WTC11 (cell line): ENCODE results near the gene CD8B. TPM values are rescaled to one million over a fixed set of nuclear protein-coding genes. Genes with fewer than 3 reads are reported as not detected.

Experiments
- ATAC-seq: fragments of 200-7000 bp; cut with Tn5 transposase; 2 replicates; pipeline ENCODE4 v1.10.0; 2021; ENCODE audit warnings: mild to moderate bottlenecking, moderate library complexity
- CTCF ChIA-PET: fragments of 300-600 bp; sonication (Branson Sonifier 250); formaldehyde crosslinking; loops from one replicate; lab custom pipeline; 2021; ENCODE audit warnings: antibody characterized with exemption; lab: Charles Lee
- POLR2A ChIA-PET: fragments of 350-600 bp; sonication (Branson Sonifier 250); formaldehyde crosslinking; loops from one replicate; lab custom pipeline; 2021; ENCODE audit warnings: antibody characterized with exemption; lab: Charles Lee
- DNase-seq: peaks from one replicate; pipeline ENCODE4 v3.0.0; 2021; ENCODE audit warnings: low spot score
- H3K27ac Mint-ChIP-seq: 2 replicates; pipeline ENCODE4 v1.8.0; 2021; ENCODE audit warnings: mixed read lengths
- H3K27me3 Mint-ChIP-seq: 2 replicates; pipeline ENCODE4 v1.8.0; 2021; ENCODE audit warnings: low read depth, mild to moderate bottlenecking, moderate library complexity, mixed read lengths
- H3K36me3 Mint-ChIP-seq: 2 replicates; pipeline ENCODE4 v1.8.0; 2021; ENCODE audit warnings: mixed read lengths
- H3K4me1 Mint-ChIP-seq: 2 replicates; pipeline ENCODE4 v1.8.0; 2022; ENCODE audit warnings: mixed read lengths
- H3K4me3 Mint-ChIP-seq: 2 replicates; pipeline ENCODE4 v1.8.0; 2021; ENCODE audit warnings: mild to moderate bottlenecking, moderate library complexity, mixed read lengths
- H3K9me3 Mint-ChIP-seq: 2 replicates; pipeline ENCODE4 v1.8.0; 2021; ENCODE audit warnings: mixed read lengths
- AR ChIP-seq: fragments of 250-450 bp; sonication (Bioruptor Pico); IDR thresholded peaks from 2 replicates; pipeline ENCODE4 v1.9.0; 2021; ENCODE audit warnings: mild to moderate bottlenecking
- ARID4B ChIP-seq: sonication (generic); formaldehyde crosslinking; IDR thresholded peaks from 2 replicates; pipeline ENCODE4 v1.8.0; 2023; ENCODE audit warnings: missing genetic modification reagents, mild to moderate bottlenecking, borderline replicate concordance
- ATF2 ChIP-seq: sonication (generic); formaldehyde crosslinking; IDR thresholded peaks from 2 replicates; pipeline ENCODE4 v1.8.1; 2022; ENCODE audit warnings: low read depth, missing genetic modification reagents, borderline replicate concordance
- ATF3 ChIP-seq: sonication (generic); formaldehyde crosslinking; conservative IDR thresholded peaks from 2 replicates; pipeline ENCODE4 v1.8.1; 2022; ENCODE audit warnings: mild to moderate bottlenecking, missing genetic modification reagents
- CBFB ChIP-seq: sonication (generic); formaldehyde crosslinking; IDR thresholded peaks from 2 replicates; pipeline ENCODE4 v1.8.1; 2022; ENCODE audit warnings: mild to moderate bottlenecking, low read depth, missing genetic modification reagents
- E2F1 ChIP-seq: sonication (generic); formaldehyde crosslinking; IDR thresholded peaks from 2 replicates; pipeline ENCODE4 v1.8.0; 2022; ENCODE audit warnings: mild to moderate bottlenecking, missing genetic modification reagents
- MAX ChIP-seq: sonication (generic); formaldehyde crosslinking; IDR thresholded peaks from 2 replicates; pipeline ENCODE4 v1.8.0; 2022; ENCODE audit warnings: mild to moderate bottlenecking, missing genetic modification reagents
- NFE2L1 ChIP-seq: sonication (generic); formaldehyde crosslinking; IDR thresholded peaks from 2 replicates; pipeline ENCODE4 v1.8.1; 2023; ENCODE audit warnings: missing genetic modification reagents
- TEAD4 ChIP-seq: sonication (generic); formaldehyde crosslinking; IDR thresholded peaks from 2 replicates; pipeline ENCODE4 v1.8.0; 2022; ENCODE audit warnings: mild to moderate bottlenecking, missing genetic modification reagents
- ZMAT4 ChIP-seq: fragments of 250-450 bp; sonication (Bioruptor Pico); IDR thresholded peaks from 2 replicates; pipeline ENCODE4 v1.9.0; 2021; ENCODE audit warnings: mild to moderate bottlenecking
- total RNA-seq: library from RNA; stranded (reverse); gene quantifications from 3 replicates; pipeline ENCODE4 v1.2.3, GENCODE V29; 2021

The CD8B gene
- total RNA-seq, 1 experiment from 2014 or later: 0.70 TPM

GRCh38 chr2:86793752-86794151 lies 67.9 kb downstream of the CD8B start (continued):
- TF ChIP-seq AR (CRISPR knock-in tag) (no peak), ATF3 (CRISPR knock-in tag) (no peak), E2F1 (CRISPR knock-in tag) (no peak), ATF2 (CRISPR knock-in tag) (no peak), ZMAT4 (no peak), NFE2L1 (CRISPR knock-in tag) (no peak), ARID4B (CRISPR knock-in tag) (no peak)
- TF ChIP-seq, all 79 proteins: peak for 0

- POLR2A ChIA-PET: interaction anchor here (1.2 kb wide), 1 partner anchor 10 kb away, joined by 4 read pairs; no protein-coding TSS in a partner anchor
- Mint-ChIP-seq H3K36me3 (peaks cover 11% of the 10 kb centered on the region), H3K27ac (no peak overlapping the region), H3K27me3 (peaks cover 90% of the 10 kb centered on the region), H3K4me1 (peaks cover 20% of the 10 kb centered on the region), H3K9me3 (peaks cover 17% of the 10 kb centered on the region), H3K4me3 (peak overlapping the region; percentile 59)
- ATAC-seq: no peak
- CTCF ChIA-PET: interaction anchor here (1.1 to 1.4 kb wide), 2 partner anchors 15 to 305 kb away, joined by 3 read pairs; no protein-coding TSS in a partner anchor
- DNase-seq: peak; percentile 39
- TF ChIP-seq MAX (peak; percentile 68), TEAD4 (CRISPR knock-in tag) (0 out of 2 replicates have a peak, but pooled peaks have one; percentile 27), CBFB (CRISPR knock-in tag) (no peak)
Observed at GRCh38 chr2:86791573-86791972, 70.1 kb downstream of the CD8B start.
